Nephron (organoid): ENCODE measurements around the gene STAT5B.
"Not testable (repeated sequence)": the region's sequence is repeated elsewhere in the genome, so short reads cannot be mapped to it uniquely, and the experiment has no call there.

ENCODE experiments used
- H3K27ac Mint-ChIP-seq, 3 experiments: 2 replicates each; pipeline ENCODE4 v1.8.0; 2020; ENCODE audit warnings: mixed read lengths in 3 of 3, mild to moderate bottlenecking in 2 of 3, moderate library complexity in 1 of 3
- H3K27me3 Mint-ChIP-seq: 2 replicates; pipeline ENCODE4 v1.8.0; 2021; ENCODE audit warnings: low read depth, mild to moderate bottlenecking, moderate library complexity, mixed read lengths
- H3K36me3 Mint-ChIP-seq: 2 replicates; pipeline ENCODE4 v1.8.0; 2020; ENCODE audit warnings: low read depth, mixed read lengths
- H3K4me1 Mint-ChIP-seq: 2 replicates; pipeline ENCODE4 v1.8.0; 2020; ENCODE audit warnings: mixed read lengths
- H3K4me3 Mint-ChIP-seq, 3 experiments: 2 replicates each; pipeline ENCODE4 v1.8.0; 2020; ENCODE audit warnings: mild to moderate bottlenecking in 3 of 3, mixed read lengths in 3 of 3, moderate library complexity in 2 of 3
- H3K9me3 Mint-ChIP-seq: 2 replicates; pipeline ENCODE4 v1.8.0; 2020; ENCODE audit warnings: mixed read lengths
- TF ChIP-seq, protein P1 (sequence below), 3 experiments: fragments of 200-600 bp; sonication (generic); IDR thresholded peaks; one replicate each; pipeline ENCODE4 v1.5.0; 2021; ENCODE audit warnings: antibody characterized with exemption in 3 of 3; ENCODE audit not compliant: unreplicated experiment in 3 of 3

STAT5B gene

DNA sequence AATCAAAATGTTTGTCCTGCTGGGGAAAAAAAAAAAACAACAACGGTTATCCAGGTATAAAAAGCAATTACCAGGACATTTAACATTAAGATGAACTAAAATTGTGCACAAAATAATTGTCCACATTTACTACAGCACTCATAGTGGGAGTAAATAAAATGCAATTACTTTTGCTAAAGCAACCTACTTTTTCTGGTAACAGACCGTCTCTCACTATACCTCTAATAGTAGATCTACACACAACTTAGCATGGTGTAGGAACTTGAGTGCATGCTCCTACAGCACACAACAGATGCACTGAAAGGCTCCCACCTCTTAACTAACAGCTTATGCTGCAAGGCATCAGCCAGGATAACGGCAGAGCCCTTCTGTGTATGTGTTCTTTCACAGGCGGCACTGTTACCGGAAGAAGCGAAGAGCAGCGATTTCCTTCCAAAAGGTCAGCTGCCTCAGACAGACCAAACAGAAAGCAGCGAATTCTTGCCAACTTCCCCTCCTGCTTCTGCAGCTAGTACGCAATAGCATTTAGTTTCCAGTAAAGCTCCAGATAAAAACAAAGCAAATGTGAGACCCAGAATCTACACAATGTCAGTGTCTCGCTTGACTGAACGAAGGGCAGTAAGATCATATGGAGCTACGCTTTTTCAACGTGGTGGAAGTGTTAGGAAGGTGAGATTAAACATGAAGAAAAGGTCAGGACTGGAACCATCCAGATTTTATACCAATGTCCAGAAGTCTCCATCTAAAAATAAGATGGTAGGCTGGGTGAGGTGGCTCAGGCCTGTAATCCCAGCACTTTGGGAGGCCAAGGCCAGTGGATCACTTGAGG, 27.6 kb downstream of the STAT5B start:
- TF ChIP-seq, protein P1, sequence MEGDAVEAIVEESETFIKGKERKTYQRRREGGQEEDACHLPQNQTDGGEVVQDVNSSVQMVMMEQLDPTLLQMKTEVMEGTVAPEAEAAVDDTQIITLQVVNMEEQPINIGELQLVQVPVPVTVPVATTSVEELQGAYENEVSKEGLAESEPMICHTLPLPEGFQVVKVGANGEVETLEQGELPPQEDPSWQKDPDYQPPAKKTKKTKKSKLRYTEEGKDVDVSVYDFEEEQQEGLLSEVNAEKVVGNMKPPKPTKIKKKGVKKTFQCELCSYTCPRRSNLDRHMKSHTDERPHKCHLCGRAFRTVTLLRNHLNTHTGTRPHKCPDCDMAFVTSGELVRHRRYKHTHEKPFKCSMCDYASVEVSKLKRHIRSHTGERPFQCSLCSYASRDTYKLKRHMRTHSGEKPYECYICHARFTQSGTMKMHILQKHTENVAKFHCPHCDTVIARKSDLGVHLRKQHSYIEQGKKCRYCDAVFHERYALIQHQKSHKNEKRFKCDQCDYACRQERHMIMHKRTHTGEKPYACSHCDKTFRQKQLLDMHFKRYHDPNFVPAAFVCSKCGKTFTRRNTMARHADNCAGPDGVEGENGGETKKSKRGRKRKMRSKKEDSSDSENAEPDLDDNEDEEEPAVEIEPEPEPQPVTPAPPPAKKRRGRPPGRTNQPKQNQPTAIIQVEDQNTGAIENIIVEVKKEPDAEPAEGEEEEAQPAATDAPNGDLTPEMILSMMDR (IDR thresholded peaks at IDR 0.05; ENCODE audit: unreplicated experiment in 3 of 3): no peak
- Mint-ChIP-seq H3K9me3 (no peaks in the 10 kb centered on the region), H3K27me3 (no peaks in the 10 kb centered on the region), H3K27ac (peak overlapping the region; percentile 79 to 95 (median 95)), H3K4me3 (peak overlapping the region in 2 of 3 experiments; percentile 65 to 66), H3K4me1 (peaks cover 14% of the 10 kb centered on the region), H3K36me3 (no peaks in the 10 kb centered on the region)

DNA sequence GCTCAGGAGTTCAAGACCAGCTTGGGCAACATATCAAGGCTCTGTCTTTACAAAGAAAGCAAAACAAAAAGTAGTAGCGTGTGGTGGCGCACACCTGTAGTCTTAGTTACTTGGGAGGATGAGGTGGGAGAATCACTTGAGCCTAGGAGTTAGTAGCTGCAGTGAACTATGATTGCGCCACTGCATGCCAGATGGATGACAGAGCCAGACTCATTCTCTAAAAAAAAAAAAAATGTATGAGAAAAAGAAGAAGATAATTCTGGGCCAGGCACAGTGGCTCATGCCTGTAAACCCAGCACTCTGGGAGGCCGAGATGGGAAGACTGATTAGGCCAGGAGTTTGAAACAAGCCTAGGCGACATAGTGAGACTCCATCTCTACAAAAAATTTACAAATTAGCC, 28.5 kb downstream of the STAT5B start:
- no peaks in the 10 kb centered on the region for H3K36me3 Mint-ChIP-seq
- H3K4me1 Mint-ChIP-seq: peaks cover 14% of the 10 kb centered on the region
- no peak overlapping the region for H3K4me3 Mint-ChIP-seq
- H3K27ac Mint-ChIP-seq: peak overlapping the region in 1 of 3 experiments; percentile 20
- TF ChIP-seq, protein P1 (IDR thresholded peaks at IDR 0.05; ENCODE audit: unreplicated experiment in 3 of 3): no peak
- H3K27me3 Mint-ChIP-seq: no peaks in the 10 kb centered on the region
- no peaks in the 10 kb centered on the region for H3K9me3 Mint-ChIP-seq

DNA sequence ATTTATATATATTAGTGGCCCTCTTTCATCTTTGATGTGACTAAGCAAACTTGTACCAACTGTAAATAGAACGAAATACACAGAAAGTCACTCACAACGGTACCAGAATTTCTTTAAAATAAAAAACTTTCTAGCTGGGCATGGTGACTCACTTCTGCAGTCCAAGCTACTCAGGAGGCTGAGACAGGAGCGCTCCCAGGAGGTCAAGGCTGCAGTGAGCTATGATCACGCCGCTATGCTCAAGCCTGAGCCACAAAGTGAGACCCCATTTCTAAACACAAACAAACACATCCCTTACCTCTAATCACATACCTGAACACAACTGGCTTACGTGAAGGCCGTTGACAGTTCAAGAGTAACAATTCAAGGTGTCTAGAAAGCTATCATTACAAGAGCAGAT, 29.7 kb downstream of the STAT5B start:
- H3K27ac Mint-ChIP-seq: no peak overlapping the region

DNA sequence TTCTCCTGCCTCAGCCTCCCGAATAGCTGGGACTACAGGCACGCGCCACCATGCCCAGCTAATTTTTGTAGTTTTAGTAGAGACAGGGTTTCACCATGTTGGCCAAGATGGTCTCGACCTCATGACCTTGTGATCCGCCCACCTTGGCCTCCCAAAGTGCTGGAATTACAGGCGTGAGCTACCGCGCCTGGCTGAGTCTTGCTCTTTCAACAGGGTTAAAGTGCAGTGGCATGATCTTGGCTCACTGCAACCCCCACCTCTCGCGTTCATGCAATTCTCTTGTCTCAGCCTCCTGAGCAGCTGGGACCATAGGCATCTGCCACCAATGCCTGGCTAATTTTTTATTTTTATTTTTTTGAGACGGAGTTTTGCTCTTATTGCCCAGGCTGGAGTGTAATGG, 31.0 kb downstream of the STAT5B start:
- not testable (repeated sequence) for H3K9me3 Mint-ChIP-seq, H3K27me3 Mint-ChIP-seq, H3K36me3 Mint-ChIP-seq, H3K27ac Mint-ChIP-seq, H3K4me3 Mint-ChIP-seq
- peaks cover 14% of the 10 kb centered on the region for H3K4me1 Mint-ChIP-seq

More for the DNA sequence above, 29.7 kb downstream of the STAT5B start:
- Mint-ChIP-seq H3K9me3 (no peaks in the 10 kb centered on the region), H3K4me1 (peaks cover 14% of the 10 kb centered on the region), H3K27me3 (no peaks in the 10 kb centered on the region), H3K4me3 (no peak overlapping the region), H3K36me3 (no peaks in the 10 kb centered on the region)
- TF ChIP-seq, protein P1 (IDR thresholded peaks at IDR 0.05; ENCODE audit: unreplicated experiment in 3 of 3): no peak

DNA sequence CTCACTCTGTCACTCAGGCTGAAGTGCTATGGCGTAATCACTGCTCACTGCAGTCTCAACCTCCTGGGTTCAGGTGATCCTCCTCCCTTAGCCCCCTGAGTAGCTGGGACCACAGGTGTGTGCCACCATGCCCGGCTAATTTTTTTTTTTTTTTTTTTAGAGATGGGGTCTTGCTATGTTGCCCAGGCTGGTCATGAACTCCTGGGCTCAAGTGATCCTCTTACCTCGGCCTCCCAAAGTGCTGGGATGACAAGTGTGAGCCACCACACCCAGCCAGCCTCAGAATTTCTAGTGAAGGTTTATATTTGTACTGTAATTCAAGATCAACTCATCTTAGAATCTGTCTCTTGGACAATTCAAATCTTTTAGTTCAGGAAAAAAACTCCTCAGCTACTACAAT, 32.1 kb downstream of the STAT5B start:
- H3K27ac Mint-ChIP-seq, H3K9me3 Mint-ChIP-seq, H3K27me3 Mint-ChIP-seq, H3K4me3 Mint-ChIP-seq, H3K36me3 Mint-ChIP-seq: not testable (repeated sequence)
- peaks cover 14% of the 10 kb centered on the region for H3K4me1 Mint-ChIP-seq

DNA sequence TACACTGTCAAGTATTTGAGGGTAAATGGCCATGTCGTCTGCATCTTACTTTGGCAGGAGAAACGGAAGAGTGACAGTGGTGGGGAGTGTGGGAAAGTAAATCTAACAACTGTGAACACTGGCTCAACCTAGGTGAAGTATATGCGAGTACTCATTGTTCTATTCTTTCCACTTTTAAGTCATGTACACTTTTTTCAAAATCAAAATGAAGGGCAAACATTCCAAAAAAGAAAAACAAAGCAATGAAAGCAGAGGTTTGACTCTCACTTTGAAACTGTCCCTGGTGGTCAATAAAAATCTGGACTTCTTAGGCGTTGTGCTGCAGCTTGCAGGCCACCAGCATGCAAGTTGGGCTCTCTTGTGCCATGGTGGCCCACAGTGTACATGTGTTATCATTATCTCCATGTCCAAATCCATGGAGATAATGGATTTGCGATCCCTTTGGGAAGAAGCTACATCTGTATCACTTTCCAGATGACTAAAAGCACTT, 32.7 kb downstream of the STAT5B start:
- TF ChIP-seq, protein P1 (IDR thresholded peaks at IDR 0.05; ENCODE audit: unreplicated experiment in 3 of 3): no peak
- H3K36me3 Mint-ChIP-seq: no peaks in the 10 kb centered on the region
- H3K9me3 Mint-ChIP-seq: no peaks in the 10 kb centered on the region
- H3K27ac Mint-ChIP-seq: no peak overlapping the region
- H3K4me1 Mint-ChIP-seq: peaks cover 9% of the 10 kb centered on the region
- no peaks in the 10 kb centered on the region for H3K27me3 Mint-ChIP-seq
- no peak overlapping the region for H3K4me3 Mint-ChIP-seq

DNA sequence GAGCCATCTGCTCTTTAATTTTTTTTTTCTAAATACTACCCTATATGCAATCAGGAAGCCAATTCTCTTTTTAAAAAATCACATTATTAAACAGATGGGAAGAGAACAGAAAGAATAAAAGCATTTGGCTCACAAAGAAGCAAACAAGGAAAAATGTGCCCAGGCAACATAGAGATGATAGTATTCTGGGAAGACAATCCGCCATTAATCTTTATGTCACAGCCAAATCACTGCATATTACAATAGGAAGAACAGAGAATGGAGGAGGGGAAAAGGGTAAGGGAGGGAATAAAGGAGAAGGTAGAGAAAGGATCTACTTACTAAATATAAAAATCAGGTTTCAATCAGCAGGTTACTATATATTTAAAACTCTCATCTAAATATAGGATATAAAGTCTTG, 34.3 kb downstream of the STAT5B start:
- Mint-ChIP-seq H3K4me1 (peaks cover 11% of the 10 kb centered on the region), H3K4me3 (no peak overlapping the region), H3K36me3 (peaks cover 4% of the 10 kb centered on the region), H3K27ac (no peak overlapping the region), H3K9me3 (no peaks in the 10 kb centered on the region), H3K27me3 (no peaks in the 10 kb centered on the region)
- TF ChIP-seq, protein P1 (IDR thresholded peaks at IDR 0.05; ENCODE audit: unreplicated experiment in 3 of 3): no peak

DNA sequence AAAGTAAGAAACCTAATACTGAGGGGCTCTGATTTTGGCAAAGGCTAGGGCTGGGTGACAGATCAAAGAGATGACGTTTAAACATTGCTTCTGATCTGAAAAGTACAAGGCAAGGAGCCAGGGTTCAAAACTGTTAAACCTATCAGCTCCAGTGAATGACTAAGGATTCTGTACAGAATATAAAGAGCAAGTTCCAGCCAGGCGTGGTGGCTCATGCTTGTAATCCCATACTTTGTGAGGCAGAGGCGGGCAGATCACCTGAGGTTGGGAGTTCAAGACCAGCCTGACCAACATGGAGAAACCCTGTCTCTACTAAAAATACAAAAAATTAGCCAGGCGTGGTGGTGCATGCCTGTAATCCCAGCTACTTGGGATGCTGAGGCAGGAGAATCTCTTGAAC, 35.3 kb downstream of the STAT5B start:
- not testable (repeated sequence) for H3K36me3 Mint-ChIP-seq, H3K4me3 Mint-ChIP-seq

More for the DNA sequence above, 35.3 kb downstream of the STAT5B start:
- H3K4me1 Mint-ChIP-seq: peaks cover 11% of the 10 kb centered on the region
- H3K27me3 Mint-ChIP-seq, H3K9me3 Mint-ChIP-seq, H3K27ac Mint-ChIP-seq: not testable (repeated sequence)
